Activated T-cell treated with anti-CD3 and anti-CD28 coated beads, Interleukin-2, amount 50 U/mL, for 24 hours (primary cell): ENCODE results near the gene ANTXRL.
"Not testable (repeated sequence)": the region's sequence is repeated elsewhere in the genome, so short reads cannot be mapped to it uniquely, and the experiment has no call there.

Source experiments
- DNase-seq: peaks from one replicate; pipeline ENCODE4 v3.0.0-alpha.2; 2020
- H3K27ac Mint-ChIP-seq: 2 replicates; pipeline ENCODE4 v1.8.0; 2020; ENCODE audit warnings: mild to moderate bottlenecking, mixed read lengths
- H3K27me3 Mint-ChIP-seq: 2 replicates; pipeline ENCODE4 v1.8.0; 2020; ENCODE audit warnings: mixed read lengths
- H3K36me3 Mint-ChIP-seq: 2 replicates; pipeline ENCODE4 v1.8.0; 2020; ENCODE audit warnings: low read depth, mixed read lengths
- H3K4me1 Mint-ChIP-seq: 2 replicates; pipeline ENCODE4 v1.8.0; 2020; ENCODE audit warnings: low read depth, mixed read lengths
- H3K4me3 Mint-ChIP-seq: 2 replicates; pipeline ENCODE4 v1.8.0; 2020; ENCODE audit warnings: mild to moderate bottlenecking, moderate library complexity, mixed read lengths
- H3K9me3 Mint-ChIP-seq: 2 replicates; pipeline ENCODE4 v1.8.0; 2020; ENCODE audit warnings: mixed read lengths

ANTXRL gene

GRCh38 chr10:46265566-46266305 lies 21.1 kb upstream of the ANTXRL start:
- H3K9me3 Mint-ChIP-seq, H3K27me3 Mint-ChIP-seq, H3K36me3 Mint-ChIP-seq, DNase-seq, H3K4me3 Mint-ChIP-seq: not testable (repeated sequence)
- H3K27ac Mint-ChIP-seq = peak overlapping the region; percentile 49
- peaks cover 31% of the 10 kb centered on the region for H3K4me1 Mint-ChIP-seq

DNA sequence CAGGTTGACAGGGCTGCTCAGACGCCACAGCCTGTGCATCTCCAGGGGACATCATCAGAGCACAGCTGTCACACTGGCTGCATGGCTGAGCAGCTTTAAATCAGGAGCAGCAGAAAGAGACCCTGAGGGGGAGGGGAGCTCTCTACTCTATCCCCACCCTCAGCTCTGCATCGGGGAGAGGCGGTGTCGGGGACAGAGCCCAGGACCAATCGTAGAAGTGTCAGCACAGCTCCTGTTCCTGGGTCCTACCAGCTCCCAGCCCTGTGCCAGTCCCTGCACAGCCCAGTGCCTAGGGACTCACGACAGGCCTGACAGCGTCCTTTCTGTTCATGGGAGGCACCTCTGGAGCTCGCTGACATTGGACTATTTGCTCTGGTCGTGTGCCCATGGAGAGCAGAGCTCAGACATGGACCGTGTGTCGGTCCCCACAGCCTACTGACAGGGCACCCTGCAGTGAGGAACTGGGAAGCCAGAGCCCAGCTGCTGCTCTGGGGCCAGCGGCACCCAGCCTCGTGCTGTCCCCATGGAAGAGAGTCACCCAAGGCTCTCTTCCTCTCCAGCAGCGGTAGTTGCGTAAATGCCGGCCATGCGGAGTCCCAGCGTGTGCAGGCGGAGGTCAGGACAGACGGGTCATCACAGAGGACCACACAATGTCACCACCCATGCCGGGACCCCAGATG lies 20.4 kb upstream of the ANTXRL start:
- peak overlapping the region; percentile 66 for H3K27ac Mint-ChIP-seq
- H3K36me3 Mint-ChIP-seq = peaks cover 5% of the 10 kb centered on the region
- H3K9me3 Mint-ChIP-seq = no peaks in the 10 kb centered on the region
- H3K4me1 Mint-ChIP-seq = peaks cover 29% of the 10 kb centered on the region
- no peaks in the 10 kb centered on the region for H3K27me3 Mint-ChIP-seq
- no peak for DNase-seq
- H3K4me3 Mint-ChIP-seq = no peak overlapping the region

GRCh38 chr10:46267132-46267985 lies 19.4 kb upstream of the ANTXRL start:
- DNase-seq = no peak
- H3K27me3 Mint-ChIP-seq = no peaks in the 10 kb centered on the region
- peaks cover 29% of the 10 kb centered on the region for H3K4me1 Mint-ChIP-seq

GRCh38 chr10:46268076-46268881 lies 18.5 kb upstream of the ANTXRL start:
- DNase-seq = peak; percentile 70

More at GRCh38 chr10:46267132-46267985, 19.4 kb upstream of the ANTXRL start:
- Mint-ChIP-seq H3K27ac (no peak overlapping the region), H3K9me3 (no peaks in the 10 kb centered on the region), H3K4me3 (no peak overlapping the region), H3K36me3 (no peaks in the 10 kb centered on the region)

DNA sequence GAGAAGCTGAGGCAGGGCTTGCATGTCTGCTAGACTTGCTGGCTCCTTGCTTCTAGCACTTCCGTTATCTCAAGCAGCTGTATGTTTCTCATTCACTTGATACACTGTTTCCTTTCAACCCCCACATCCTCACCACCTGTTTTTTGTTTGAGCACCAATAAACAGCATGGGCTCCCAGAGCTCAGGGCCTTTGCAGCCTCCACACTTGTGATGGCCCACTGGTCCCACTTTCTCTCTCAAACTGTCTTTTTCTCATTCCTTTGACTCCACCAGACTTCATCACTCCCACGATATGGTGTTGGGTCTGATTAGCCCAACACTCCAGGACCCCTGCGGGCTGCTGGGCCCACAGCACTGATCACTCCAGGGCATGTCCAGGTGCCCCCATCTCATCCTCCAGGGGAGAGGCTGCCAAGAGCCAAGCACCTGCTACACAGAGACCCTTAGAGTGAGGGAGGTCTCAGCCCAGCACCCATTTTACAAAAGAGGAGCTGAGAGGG lies 17.2 kb upstream of the ANTXRL start:
- peaks cover 30% of the 10 kb centered on the region for H3K4me1 Mint-ChIP-seq
- not testable (repeated sequence) for H3K27ac Mint-ChIP-seq

More at GRCh38 chr10:46268076-46268881, 18.5 kb upstream of the ANTXRL start:
- Mint-ChIP-seq H3K4me1 (peaks cover 33% of the 10 kb centered on the region), H3K4me3 (no peak overlapping the region), H3K27me3 (no peaks in the 10 kb centered on the region), H3K9me3 (no peaks in the 10 kb centered on the region), H3K27ac (no peak overlapping the region), H3K36me3 (no peaks in the 10 kb centered on the region)

GRCh38 chr10:46270086-46270811 lies 16.5 kb upstream of the ANTXRL start:
- no peaks in the 10 kb centered on the region for H3K9me3 Mint-ChIP-seq
- H3K27me3 Mint-ChIP-seq = no peaks in the 10 kb centered on the region
- DNase-seq = peak; percentile 43
- peaks cover 23% of the 10 kb centered on the region for H3K4me1 Mint-ChIP-seq
- no peaks in the 10 kb centered on the region for H3K36me3 Mint-ChIP-seq
- H3K27ac Mint-ChIP-seq = no peak overlapping the region
- no peak overlapping the region for H3K4me3 Mint-ChIP-seq

More for the DNA sequence above, 17.2 kb upstream of the ANTXRL start:
- H3K4me3 Mint-ChIP-seq, H3K9me3 Mint-ChIP-seq, H3K27me3 Mint-ChIP-seq, H3K36me3 Mint-ChIP-seq: not testable (repeated sequence)
- DNase-seq = peak; percentile 53

GRCh38 chr10:46270963-46271530 lies 15.8 kb upstream of the ANTXRL start:
- DNase-seq, H3K4me3 Mint-ChIP-seq, H3K36me3 Mint-ChIP-seq, H3K27ac Mint-ChIP-seq, H3K27me3 Mint-ChIP-seq, H3K9me3 Mint-ChIP-seq: not testable (repeated sequence)
- H3K4me1 Mint-ChIP-seq = peaks cover 20% of the 10 kb centered on the region

GRCh38 chr10:46271795-46272499 lies 14.8 kb upstream of the ANTXRL start:
- peak overlapping the region; percentile 78 for H3K27ac Mint-ChIP-seq
- DNase-seq = peak; percentile 43
- H3K4me3 Mint-ChIP-seq, H3K36me3 Mint-ChIP-seq, H3K27me3 Mint-ChIP-seq, H3K9me3 Mint-ChIP-seq: not testable (repeated sequence)
- H3K4me1 Mint-ChIP-seq = peaks cover 20% of the 10 kb centered on the region

- Mint-ChIP-seq H3K4me1 (peaks cover 20% of the 10 kb centered on the region), H3K4me3 (no peak overlapping the region), H3K36me3 (no peaks in the 10 kb centered on the region), H3K9me3 (no peaks in the 10 kb centered on the region), H3K27ac (peak overlapping the region; percentile 78), H3K27me3 (no peaks in the 10 kb centered on the region)
- DNase-seq = no peak
Measured at GRCh38 chr10:46272863-46273415, 13.9 kb upstream of the ANTXRL start.

DNA sequence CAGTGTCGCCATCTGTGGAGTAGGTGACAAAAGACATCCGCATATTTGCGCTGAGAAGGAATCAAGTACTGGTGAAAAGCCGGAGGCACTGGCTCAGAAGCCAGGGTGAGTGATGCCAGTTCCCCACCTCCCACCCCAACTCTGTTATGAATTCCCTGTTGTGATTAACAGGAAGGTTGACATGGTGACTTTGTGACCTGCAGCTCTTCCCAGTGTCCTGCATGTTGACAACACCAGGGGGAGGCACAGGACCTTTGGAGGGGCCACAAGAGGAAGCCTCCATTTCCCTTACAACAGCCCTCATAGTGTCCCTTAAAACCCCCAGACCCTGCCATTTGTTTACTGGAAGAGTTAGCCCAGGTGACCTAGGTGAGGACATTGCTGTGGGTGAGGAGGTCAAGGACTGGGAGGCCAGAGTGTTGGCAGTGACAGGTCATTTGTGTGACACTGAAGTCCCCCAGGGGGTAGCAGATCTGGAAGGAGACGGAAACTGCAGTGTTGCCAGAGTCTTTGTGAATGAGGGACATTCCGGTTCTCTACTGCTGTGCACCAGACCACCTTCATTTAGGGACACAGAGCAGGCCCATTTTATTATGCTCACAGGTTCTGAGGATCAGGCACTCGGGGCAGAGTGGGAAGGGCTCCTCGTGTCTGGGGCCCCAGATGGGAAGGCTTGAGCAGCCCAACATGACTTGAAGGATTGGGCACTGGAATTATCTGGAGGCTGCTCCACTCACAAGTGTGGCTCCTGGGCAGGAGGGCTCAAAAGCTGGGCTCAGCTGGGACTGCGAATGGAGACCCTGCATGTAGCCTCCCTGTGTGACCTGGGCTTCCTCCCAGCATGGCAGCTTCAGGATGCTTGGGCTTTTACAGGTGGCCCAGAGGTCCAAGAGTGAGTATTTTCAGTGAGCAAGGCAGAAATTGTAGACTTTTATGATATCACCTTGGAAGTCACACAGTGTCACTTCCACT lies 13.0 kb upstream of the ANTXRL start:
- peaks cover 20% of the 10 kb centered on the region for H3K4me1 Mint-ChIP-seq
- no peaks in the 10 kb centered on the region for H3K9me3 Mint-ChIP-seq
- H3K4me3 Mint-ChIP-seq = no peak overlapping the region
- peak overlapping the region; percentile 56 for H3K27ac Mint-ChIP-seq
- no peaks in the 10 kb centered on the region for H3K27me3 Mint-ChIP-seq
- peak; percentile 30 for DNase-seq
- H3K36me3 Mint-ChIP-seq = no peaks in the 10 kb centered on the region

- DNase-seq = no peak
- no peaks in the 10 kb centered on the region for H3K36me3 Mint-ChIP-seq
- H3K27me3 Mint-ChIP-seq = peaks cover 5% of the 10 kb centered on the region
- no peaks in the 10 kb centered on the region for H3K9me3 Mint-ChIP-seq
- H3K4me1 Mint-ChIP-seq = peaks cover 15% of the 10 kb centered on the region
- no peak overlapping the region for H3K4me3 Mint-ChIP-seq
- H3K27ac Mint-ChIP-seq = no peak overlapping the region
Measured at GRCh38 chr10:46277840-46278239, 9.0 kb upstream of the ANTXRL start.

DNA sequence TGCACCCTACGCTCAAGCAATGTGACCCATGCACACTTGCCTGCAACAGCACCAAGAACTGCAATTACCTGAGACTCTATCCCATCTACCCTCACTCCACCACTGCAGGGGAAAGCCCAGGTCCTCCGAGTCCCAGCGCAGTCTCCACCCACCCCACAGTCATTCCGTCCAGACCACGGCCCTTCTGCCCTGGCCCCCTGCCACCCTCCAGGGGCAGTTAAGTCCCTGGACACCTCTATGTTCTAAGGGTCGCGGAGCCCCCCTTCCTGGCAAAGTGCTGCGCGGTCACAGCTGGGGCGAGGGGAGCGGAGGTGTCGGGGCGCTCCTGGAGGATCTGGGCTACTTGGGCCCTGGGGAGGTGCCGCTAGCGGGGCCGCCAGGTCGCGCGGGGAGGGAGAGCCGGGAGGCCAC lies 4.4 kb upstream of the ANTXRL start:
- not testable (repeated sequence) for H3K27ac Mint-ChIP-seq, H3K9me3 Mint-ChIP-seq, H3K36me3 Mint-ChIP-seq, DNase-seq
- Mint-ChIP-seq H3K27me3 (peaks cover 12% of the 10 kb centered on the region), H3K4me3 (peak overlapping the region; percentile 70), H3K4me1 (peaks cover 21% of the 10 kb centered on the region)
